Glutamatergic neuron (in vitro differentiated cells): ENCODE results near the gene CZIB. TPM values are rescaled to one million over a fixed set of nuclear protein-coding genes. Genes with fewer than 3 reads are reported as not detected.

ENCODE experiments used
- DNase-seq: peaks from one replicate; pipeline ENCODE4 v3.0.0; 2022
- H3K27ac Mint-ChIP-seq: one replicate; pipeline ENCODE4 v1.8.0; 2020; ENCODE audit warnings: mild to moderate bottlenecking, mixed read lengths, inconsistent platforms; ENCODE audit not compliant: unreplicated experiment
- H3K27me3 Mint-ChIP-seq: one replicate; pipeline ENCODE4 v1.8.0; 2020; ENCODE audit warnings: mild to moderate bottlenecking, moderate library complexity, mixed read lengths, inconsistent platforms; ENCODE audit not compliant: unreplicated experiment
- H3K36me3 Mint-ChIP-seq: one replicate; pipeline ENCODE4 v1.8.0; 2020; ENCODE audit warnings: mild to moderate bottlenecking, mixed read lengths, inconsistent platforms; ENCODE audit not compliant: unreplicated experiment
- H3K4me1 Mint-ChIP-seq: one replicate; pipeline ENCODE4 v1.8.0; 2020; ENCODE audit warnings: mild to moderate bottlenecking, low read depth, mixed read lengths, inconsistent platforms; ENCODE audit not compliant: unreplicated experiment
- H3K4me3 Mint-ChIP-seq: one replicate; pipeline ENCODE4 v1.8.0; 2020; ENCODE audit warnings: mild to moderate bottlenecking, mixed read lengths, inconsistent platforms; ENCODE audit not compliant: unreplicated experiment
- H3K9me3 Mint-ChIP-seq: one replicate; pipeline ENCODE4 v1.8.0; 2020; ENCODE audit warnings: mild to moderate bottlenecking, moderate library complexity, mixed read lengths, inconsistent platforms; ENCODE audit not compliant: unreplicated experiment
- CTCF ChIP-seq: fragments of 200-600 bp; sonication (generic); IDR thresholded peaks from one replicate; pipeline ENCODE4 v1.5.0; 2021; ENCODE audit not compliant: partially characterized antibody, unreplicated experiment
- total RNA-seq: library from RNA; stranded (reverse); fragmentation: NEBNext Ultra II Directional; extraction: Animal tissue kit (Norgen Biotek cat#: 25700); gene quantifications from one replicate; pipeline ENCODE4 v1.2.1, GENCODE V29; 2021; ENCODE audit not compliant: unreplicated experiment

Gene CZIB
- total RNA-seq, 1 donor from 2014 or later = 48.5 TPM

GRCh38 chr1:53241828-53242227 is 21.4 kb upstream of the CZIB start:
- H3K4me1 Mint-ChIP-seq = peaks cover 6% of the 10 kb centered on the region
- DNase-seq = no peak
- H3K36me3 Mint-ChIP-seq = no peaks in the 10 kb centered on the region
- no peak overlapping the region for H3K27ac Mint-ChIP-seq
- no peak for TF ChIP-seq CTCF
- H3K27me3 Mint-ChIP-seq = peaks cover 13% of the 10 kb centered on the region
- H3K9me3 Mint-ChIP-seq = peaks cover 6% of the 10 kb centered on the region
- H3K4me3 Mint-ChIP-seq = no peak overlapping the region

GRCh38 chr1:53238197-53239155 is 18.0 kb upstream of the CZIB start, which contains the start of gene MAGOH:
TSS of gene MAGOH (minus strand) at chr1:53238518. CDS start at chr1:53238448, 70 bp downstream.
- Mint-ChIP-seq H3K9me3 (peaks cover 3% of the 10 kb centered on the region), H3K36me3 (no peaks in the 10 kb centered on the region), H3K4me1 (peaks cover 9% of the 10 kb centered on the region), H3K27me3 (peaks cover 13% of the 10 kb centered on the region), H3K27ac (peak within 1 kb of the TSS; percentile 88), H3K4me3 (peak within 1 kb of the TSS; percentile 94)
- no peak for TF ChIP-seq CTCF
- peak; percentile 97 for DNase-seq

DNA sequence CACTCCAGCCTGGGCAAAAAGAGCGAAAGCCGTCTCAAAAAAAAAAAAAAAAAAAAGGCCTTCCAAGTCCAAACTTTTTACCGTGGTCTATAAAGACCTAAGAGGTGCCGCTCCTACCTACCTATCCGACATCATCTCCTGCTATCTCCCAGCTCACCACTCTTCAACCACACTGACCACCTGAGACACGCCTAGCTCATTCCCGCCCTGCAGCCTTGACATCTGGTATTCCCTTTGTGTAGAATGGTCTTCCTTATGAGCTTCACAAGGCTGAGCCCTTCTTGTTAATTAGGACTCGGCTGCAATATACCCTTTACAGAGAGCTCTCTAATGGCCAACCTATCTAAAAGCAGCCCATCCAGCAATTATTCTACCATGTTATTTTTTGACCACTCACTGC is 17.2 kb upstream of the CZIB start:
- no peak for DNase-seq
- Mint-ChIP-seq H3K27ac (peak overlapping the region; percentile 88), H3K4me3 (peak overlapping the region; percentile 94), H3K4me1 (peaks cover 9% of the 10 kb centered on the region), H3K27me3 (peaks cover 13% of the 10 kb centered on the region), H3K9me3 (peaks cover 3% of the 10 kb centered on the region), H3K36me3 (no peaks in the 10 kb centered on the region)
- TF ChIP-seq CTCF = no peak

DNA sequence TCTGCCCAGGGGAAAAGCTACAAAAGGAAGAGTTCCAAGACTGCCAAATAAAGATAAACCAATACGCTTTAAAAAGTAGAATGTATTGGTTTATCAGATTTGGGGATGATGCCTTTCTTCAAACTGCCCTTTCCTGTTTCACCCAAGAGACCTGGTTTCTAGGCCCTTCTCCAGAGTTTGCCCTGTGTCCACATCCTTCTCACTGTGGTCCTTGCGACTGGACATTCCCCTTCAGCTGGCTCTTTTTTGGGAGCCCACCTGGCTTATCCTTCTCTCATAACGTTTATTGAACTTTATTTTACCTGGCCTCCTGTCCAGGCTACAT is 490 bp upstream of the CZIB start:
- peaks cover 4% of the 10 kb centered on the region for H3K4me1 Mint-ChIP-seq
- peaks cover 3% of the 10 kb centered on the region for H3K27me3 Mint-ChIP-seq
- H3K27ac Mint-ChIP-seq = peak overlapping the region; percentile 90
- no peaks in the 10 kb centered on the region for H3K9me3 Mint-ChIP-seq
- no peak for TF ChIP-seq CTCF
- no peaks in the 10 kb centered on the region for H3K36me3 Mint-ChIP-seq
- no peak for DNase-seq
- H3K4me3 Mint-ChIP-seq = peak overlapping the region; percentile 88

DNA sequence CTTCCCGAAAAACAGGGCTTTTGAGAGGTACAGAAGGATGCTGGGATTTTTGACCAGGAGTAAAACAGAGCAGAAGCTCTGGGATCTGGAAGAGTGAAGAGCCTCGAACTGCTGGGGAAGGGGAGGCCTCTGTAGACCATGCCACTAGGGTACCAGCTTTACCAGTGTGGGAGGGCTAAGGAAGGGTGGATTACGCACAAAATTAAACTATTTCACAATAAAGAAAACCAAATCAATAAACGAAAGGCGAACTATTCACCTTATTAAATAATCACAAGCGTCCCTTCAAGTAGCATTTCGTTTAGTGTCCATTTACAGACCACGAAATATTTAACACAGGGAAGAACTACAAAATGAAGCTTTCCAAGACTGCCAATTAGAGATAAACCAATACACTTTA is 723 bp downstream of the CZIB start:
- H3K27ac Mint-ChIP-seq = peak overlapping the region; percentile 90
- H3K4me3 Mint-ChIP-seq = peak overlapping the region; percentile 88
- no peaks in the 10 kb centered on the region for H3K9me3 Mint-ChIP-seq
- peaks cover 4% of the 10 kb centered on the region for H3K4me1 Mint-ChIP-seq
- no peaks in the 10 kb centered on the region for H3K36me3 Mint-ChIP-seq
- TF ChIP-seq CTCF = no peak
- no peak for DNase-seq
- peaks cover 3% of the 10 kb centered on the region for H3K27me3 Mint-ChIP-seq
